ENCODE results near the gene PHF2. TPM values are rescaled to one million over a fixed set of nuclear protein-coding genes. Genes with fewer than 3 reads are reported as not detected.

Gene PHF2
- polyA plus RNA-seq, 3 donors, result 0.40 to 16.0 (median 0.97) TPM

DNA sequence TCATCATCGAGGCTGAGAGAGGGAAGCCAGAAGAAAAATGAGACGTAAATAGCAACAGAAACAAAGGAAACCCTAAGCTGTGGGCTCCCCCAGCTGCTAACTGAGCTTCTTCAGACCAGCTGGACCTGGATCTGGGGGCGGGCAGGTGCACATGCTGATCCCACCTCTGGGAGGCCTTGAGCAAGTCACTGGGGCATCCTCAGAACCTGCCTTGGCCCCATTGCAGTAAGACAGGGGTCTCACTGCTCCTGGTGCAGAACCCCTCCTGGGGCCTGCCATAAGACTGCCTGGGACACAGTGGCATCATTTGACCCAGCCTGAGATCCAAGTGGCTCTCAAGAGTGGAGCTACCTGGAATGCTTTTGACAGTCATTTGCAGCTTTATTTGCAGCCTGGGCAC lies 77.4 kb downstream of the PHF2 start:
- Histone ChIP-seq H4K20me1 (ENCODE audit: insufficient read depth, low read length) (no peaks in the 10 kb centered on the region), H3K4me1 (ENCODE audit: control insufficient read depth in 1 of 2, insufficient read depth in 2 of 2, low read length in 2 of 2) (no peaks in the 10 kb centered on the region)
- H3K4me1 Mint-ChIP-seq, result no peaks in the 10 kb centered on the region

DNA sequence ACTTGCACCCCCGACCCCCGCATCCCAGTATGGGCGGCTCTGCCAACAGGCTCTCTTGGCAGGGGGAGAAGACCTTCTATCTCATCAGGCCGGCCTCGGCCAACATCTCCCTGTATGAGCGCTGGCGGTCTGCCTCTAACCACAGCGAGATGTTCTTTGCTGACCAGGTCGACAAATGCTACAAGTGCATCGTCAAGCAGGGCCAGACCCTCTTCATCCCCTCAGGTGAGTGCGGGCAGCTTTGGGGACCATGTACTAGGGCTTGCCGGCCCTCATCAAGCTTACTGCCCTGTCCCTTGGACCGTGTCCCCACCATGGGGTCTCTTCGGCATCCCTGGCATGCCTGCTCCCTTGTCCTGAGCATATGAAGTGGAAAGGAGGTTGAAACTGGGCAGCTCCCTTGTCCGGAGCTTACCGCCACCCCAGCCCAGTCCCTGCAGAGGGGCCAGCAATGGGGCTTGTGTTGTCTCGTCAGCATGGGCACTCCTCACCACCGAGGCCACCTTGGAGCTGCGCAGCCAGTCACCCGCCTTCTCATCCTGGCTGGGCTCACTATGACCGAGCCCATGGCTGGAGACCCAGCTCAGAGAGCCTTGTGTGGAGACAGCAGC lies 78.1 kb downstream of the PHF2 start:
- Histone ChIP-seq H3K9me3 (replicated peaks in 1 of 2; ENCODE audit: control insufficient read depth in 1 of 2, insufficient read depth in 1 of 2, low read length in 2 of 2) (no peaks in the 10 kb centered on the region), H3K27ac (ENCODE audit: low read depth in 1 of 2, low read length in 2 of 2) (no peak overlapping the region), H3K4me2 (replicated peaks; ENCODE audit: extremely low read depth, low read length, poor library complexity, severe bottlenecking) (no peak overlapping the region), H4K20me1 (ENCODE audit: insufficient read depth, low read length) (no peaks in the 10 kb centered on the region), H3K36me3 (replicated peaks in 1 of 2; ENCODE audit: control insufficient read depth in 1 of 2, insufficient read depth in 2 of 2, low read length in 2 of 2) (peaks cover 85 to 100% of the 10 kb centered on the region in 2 donors), H3K4me1 (ENCODE audit: control insufficient read depth in 1 of 2, insufficient read depth in 2 of 2, low read length in 2 of 2) (no peaks in the 10 kb centered on the region), H3K9ac (ENCODE audit: insufficient read depth, low read length, poor library complexity, severe bottlenecking) (no peak overlapping the region), H2AFZ (ENCODE audit: insufficient read depth, low read depth, low read length, poor library complexity, severe bottlenecking) (no peak overlapping the region), H3K27me3 (ENCODE audit: control insufficient read depth in 2 of 2, insufficient read depth in 2 of 2, low read length in 2 of 2) (no peaks in the 10 kb centered on the region), H3K4me3 (replicated peaks in 1 of 3; ENCODE audit: low read depth in 2 of 3, low read length in 3 of 3) (no peak overlapping the region), H3K79me2 (ENCODE audit: insufficient read depth, low read length) (no peaks in the 10 kb centered on the region)
- WGBS (ENCODE audit: insufficient coverage), result 99% methylated on average over 12 of the region's 21 CpGs
- peak overlapping the region in 1 of 7 donors; percentile 57 for H3K27ac Mint-ChIP-seq
- H3K27me3 Mint-ChIP-seq (ENCODE audit: low read depth in 3 of 3), result peaks cover 0 to 5% (median 0%) of the 10 kb centered on the region in 3 donors
- no peaks in the 10 kb centered on the region for H3K9me3 Mint-ChIP-seq
- peaks cover 64 to 65% of the 10 kb centered on the region in 2 donors for H3K36me3 Mint-ChIP-seq
- DNase-seq, result no peak
- H3K4me3 Mint-ChIP-seq, result no peak overlapping the region
- TF ChIP-seq, protein P1, sequence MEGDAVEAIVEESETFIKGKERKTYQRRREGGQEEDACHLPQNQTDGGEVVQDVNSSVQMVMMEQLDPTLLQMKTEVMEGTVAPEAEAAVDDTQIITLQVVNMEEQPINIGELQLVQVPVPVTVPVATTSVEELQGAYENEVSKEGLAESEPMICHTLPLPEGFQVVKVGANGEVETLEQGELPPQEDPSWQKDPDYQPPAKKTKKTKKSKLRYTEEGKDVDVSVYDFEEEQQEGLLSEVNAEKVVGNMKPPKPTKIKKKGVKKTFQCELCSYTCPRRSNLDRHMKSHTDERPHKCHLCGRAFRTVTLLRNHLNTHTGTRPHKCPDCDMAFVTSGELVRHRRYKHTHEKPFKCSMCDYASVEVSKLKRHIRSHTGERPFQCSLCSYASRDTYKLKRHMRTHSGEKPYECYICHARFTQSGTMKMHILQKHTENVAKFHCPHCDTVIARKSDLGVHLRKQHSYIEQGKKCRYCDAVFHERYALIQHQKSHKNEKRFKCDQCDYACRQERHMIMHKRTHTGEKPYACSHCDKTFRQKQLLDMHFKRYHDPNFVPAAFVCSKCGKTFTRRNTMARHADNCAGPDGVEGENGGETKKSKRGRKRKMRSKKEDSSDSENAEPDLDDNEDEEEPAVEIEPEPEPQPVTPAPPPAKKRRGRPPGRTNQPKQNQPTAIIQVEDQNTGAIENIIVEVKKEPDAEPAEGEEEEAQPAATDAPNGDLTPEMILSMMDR (IDR thresholded peaks at IDR 0.05), result no peak
- H3K4me1 Mint-ChIP-seq, result no peaks in the 10 kb centered on the region
- intact Hi-C loops (cut with micrococcal nuclease), result no loop called here

More for the DNA sequence above, 77.4 kb downstream of the PHF2 start:
- intact Hi-C loops (cut with micrococcal nuclease), result no loop called here
- no peak overlapping the region for H3K4me2 ChIP-seq (replicated peaks; ENCODE audit: extremely low read depth, low read length, poor library complexity, severe bottlenecking)
- peaks cover 61 to 63% of the 10 kb centered on the region in 2 donors for H3K36me3 Mint-ChIP-seq
- no peaks in the 10 kb centered on the region for H3K9me3 ChIP-seq (replicated peaks in 1 of 2; ENCODE audit: control insufficient read depth in 1 of 2, insufficient read depth in 1 of 2, low read length in 2 of 2)
- DNase-seq, result no peak
- H3K27ac ChIP-seq (ENCODE audit: low read depth in 1 of 2, low read length in 2 of 2), result no peak overlapping the region
- H3K4me3 ChIP-seq (replicated peaks in 1 of 3; ENCODE audit: low read depth in 2 of 3, low read length in 3 of 3), result no peak overlapping the region
- no peak overlapping the region for H3K9ac ChIP-seq (ENCODE audit: insufficient read depth, low read length, poor library complexity, severe bottlenecking)
- no peaks in the 10 kb centered on the region for H3K27me3 ChIP-seq (ENCODE audit: control insufficient read depth in 2 of 2, insufficient read depth in 2 of 2, low read length in 2 of 2)
- no peak overlapping the region for H2AFZ ChIP-seq (ENCODE audit: insufficient read depth, low read depth, low read length, poor library complexity, severe bottlenecking)
- no peaks in the 10 kb centered on the region for H3K9me3 Mint-ChIP-seq
- no peaks in the 10 kb centered on the region for H3K79me2 ChIP-seq (ENCODE audit: insufficient read depth, low read length)
- peaks cover 0 to 5% (median 0%) of the 10 kb centered on the region in 3 donors for H3K27me3 Mint-ChIP-seq (ENCODE audit: low read depth in 3 of 3)
- H3K27ac Mint-ChIP-seq, result no peak overlapping the region
- peaks cover 83 to 99% of the 10 kb centered on the region in 2 donors for H3K36me3 ChIP-seq (replicated peaks in 1 of 2; ENCODE audit: control insufficient read depth in 1 of 2, insufficient read depth in 2 of 2, low read length in 2 of 2)
- 93% methylated on average over 3 of the region's 3 CpGs for WGBS (ENCODE audit: insufficient coverage)
- no peak overlapping the region for H3K4me3 Mint-ChIP-seq
- TF ChIP-seq, protein P1 (IDR thresholded peaks at IDR 0.05), result no peak

Data from CD14-positive monocyte (primary cell).